Adrenal gland (tissue), 5 donors: ENCODE measurements around the gene PSMA7.

Experiments
- CTCF ChIP-seq, 6 experiments: fragments of 450-650 bp in 4 of 6; fragments of 200-600 bp in 2 of 6; sonication (generic) in 1 of 6; IDR thresholded peaks; 1 replicate in 5 of 6; 2 replicates in 1 of 6; pipeline versions ENCODE4 v1.5.1 to v1.8.0; 2016 to 2021; ENCODE audit warnings: antibody characterized with exemption in 6 of 6, mild to moderate bottlenecking in 2 of 6, moderate library complexity in 1 of 6
- POLR2A ChIP-seq, 2 donors: fragments of 450-650 bp; IDR thresholded peaks; one replicate each; pipeline ENCODE4 v1.6.1; 2017; ENCODE audit warnings: antibody characterized with exemption in 2 of 2, mild to moderate bottlenecking in 2 of 2, moderate library complexity in 1 of 2
- donor health status: DM: no; HTN: no; CAD: no.

- no peak for TF ChIP-seq CTCF (IDR thresholded peaks at IDR 0.05)
- TF ChIP-seq POLR2A (IDR thresholded peaks at IDR 0.05): no peak
Observed at GRCh38 chr20:62089393-62089792, 53.8 kb downstream of the PSMA7 start.
